ENCODE measurements around the gene LYZ. TPM values are rescaled to one million over a fixed set of nuclear protein-coding genes. Genes with fewer than 3 reads are reported as not detected.

The LYZ gene
- total RNA-seq, 1 donor from 2014 or later, result under 0.01 TPM

DNA sequence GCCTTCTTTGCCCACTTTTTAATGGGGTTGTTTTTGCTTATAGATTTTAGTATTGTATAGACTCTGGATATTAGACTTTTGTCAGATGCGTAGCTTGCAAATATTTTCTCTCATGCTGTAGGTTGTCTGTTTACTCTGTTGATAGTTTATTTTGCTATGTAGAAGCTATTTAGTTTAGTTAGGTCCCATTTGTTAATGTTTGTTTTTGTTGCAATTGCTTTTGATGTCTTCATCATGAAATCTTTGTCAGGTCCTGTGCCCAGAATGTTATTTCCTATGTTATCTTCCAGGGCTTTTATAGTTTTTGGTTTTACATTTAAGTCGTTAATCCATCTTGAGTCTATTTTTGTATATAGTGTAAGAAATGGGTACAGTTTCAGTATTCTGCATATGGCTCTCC lies 30.0 kb upstream of the LYZ start:
- TF ChIP-seq, protein P1, sequence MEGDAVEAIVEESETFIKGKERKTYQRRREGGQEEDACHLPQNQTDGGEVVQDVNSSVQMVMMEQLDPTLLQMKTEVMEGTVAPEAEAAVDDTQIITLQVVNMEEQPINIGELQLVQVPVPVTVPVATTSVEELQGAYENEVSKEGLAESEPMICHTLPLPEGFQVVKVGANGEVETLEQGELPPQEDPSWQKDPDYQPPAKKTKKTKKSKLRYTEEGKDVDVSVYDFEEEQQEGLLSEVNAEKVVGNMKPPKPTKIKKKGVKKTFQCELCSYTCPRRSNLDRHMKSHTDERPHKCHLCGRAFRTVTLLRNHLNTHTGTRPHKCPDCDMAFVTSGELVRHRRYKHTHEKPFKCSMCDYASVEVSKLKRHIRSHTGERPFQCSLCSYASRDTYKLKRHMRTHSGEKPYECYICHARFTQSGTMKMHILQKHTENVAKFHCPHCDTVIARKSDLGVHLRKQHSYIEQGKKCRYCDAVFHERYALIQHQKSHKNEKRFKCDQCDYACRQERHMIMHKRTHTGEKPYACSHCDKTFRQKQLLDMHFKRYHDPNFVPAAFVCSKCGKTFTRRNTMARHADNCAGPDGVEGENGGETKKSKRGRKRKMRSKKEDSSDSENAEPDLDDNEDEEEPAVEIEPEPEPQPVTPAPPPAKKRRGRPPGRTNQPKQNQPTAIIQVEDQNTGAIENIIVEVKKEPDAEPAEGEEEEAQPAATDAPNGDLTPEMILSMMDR (IDR thresholded peaks at IDR 0.05; ENCODE audit: insufficient read depth, low read length, severe bottlenecking), result no peak
- Histone ChIP-seq H3K4me3 (ENCODE audit: low read depth, low read length) (no peak overlapping the region), H3K27me3 (ENCODE audit: control insufficient read depth, insufficient read depth, low read length) (no peaks in the 10 kb centered on the region), H3K36me3 (ENCODE audit: control insufficient read depth, insufficient read depth, low read length) (no peaks in the 10 kb centered on the region)
- DNase-seq (ENCODE audit: low read depth), result no peak
- no peak for FAIRE-seq

DNA sequence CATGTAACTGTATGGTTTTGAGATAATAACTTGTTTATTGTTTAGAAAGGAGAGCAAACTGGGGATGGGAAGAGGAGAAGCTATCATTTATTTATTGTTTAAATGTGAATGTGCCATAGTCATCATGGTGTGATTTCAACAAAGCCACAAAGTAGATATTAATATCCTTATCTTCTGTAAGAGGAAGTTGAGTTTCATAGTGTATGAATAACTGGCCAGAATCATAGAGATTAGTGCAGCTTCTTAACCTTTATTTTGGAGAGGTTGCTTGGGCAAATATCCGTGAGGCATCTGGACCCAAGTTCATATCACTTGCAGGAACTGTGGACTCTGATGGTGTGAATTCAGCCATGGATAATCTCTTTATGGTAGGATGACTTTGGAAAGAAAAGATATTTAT lies 26.8 kb upstream of the LYZ start:
- Histone ChIP-seq H3K36me3 (ENCODE audit: control insufficient read depth, insufficient read depth, low read length) (no peaks in the 10 kb centered on the region), H3K27me3 (ENCODE audit: control insufficient read depth, insufficient read depth, low read length) (no peaks in the 10 kb centered on the region), H3K4me3 (ENCODE audit: low read depth, low read length) (no peak overlapping the region)
- TF ChIP-seq, protein P1 (IDR thresholded peaks at IDR 0.05; ENCODE audit: insufficient read depth, low read length, severe bottlenecking), result no peak
- FAIRE-seq (no peak), DNase-seq (ENCODE audit: low read depth) (no peak)

DNA sequence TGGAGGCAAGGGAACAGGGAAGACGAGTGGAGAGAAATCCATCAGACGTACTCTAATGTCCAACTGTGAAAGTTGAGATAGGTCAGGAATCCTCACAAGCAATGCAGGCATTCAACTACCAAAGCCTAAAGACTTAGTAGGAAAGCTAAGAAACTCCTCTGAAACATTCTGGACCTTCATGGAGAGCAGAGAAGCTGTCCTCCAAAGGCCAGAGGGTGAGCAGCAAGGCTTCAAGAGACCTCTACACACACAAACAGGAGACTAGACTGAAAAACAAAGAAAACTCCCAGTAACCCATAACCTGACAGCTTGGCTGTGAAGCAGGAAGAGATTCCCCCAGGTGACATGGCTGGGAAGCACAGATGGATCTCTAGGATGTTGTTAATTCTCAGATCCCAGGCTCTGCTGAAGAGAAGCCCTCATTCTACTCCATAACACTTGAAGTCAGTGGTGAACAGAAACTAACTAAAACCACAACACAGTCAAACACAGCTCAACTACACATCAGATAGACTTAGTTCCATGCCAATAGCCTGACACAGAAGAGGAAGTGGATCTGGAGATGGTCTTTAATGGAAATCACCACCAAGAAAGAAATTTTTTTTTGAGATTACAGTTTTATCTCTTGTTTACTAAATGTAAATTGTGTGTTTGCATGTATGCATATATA lies 23.2 kb upstream of the LYZ start:
- FAIRE-seq (peak; percentile 52), DNase-seq (ENCODE audit: low read depth) (no peak)
- Histone ChIP-seq H3K4me3 (ENCODE audit: low read depth, low read length) (no peak overlapping the region), H3K36me3 (ENCODE audit: control insufficient read depth, insufficient read depth, low read length) (no peaks in the 10 kb centered on the region), H3K27me3 (ENCODE audit: control insufficient read depth, insufficient read depth, low read length) (no peaks in the 10 kb centered on the region)
- TF ChIP-seq, protein P1 (IDR thresholded peaks at IDR 0.05; ENCODE audit: insufficient read depth, low read length, severe bottlenecking), result no peak

DNA sequence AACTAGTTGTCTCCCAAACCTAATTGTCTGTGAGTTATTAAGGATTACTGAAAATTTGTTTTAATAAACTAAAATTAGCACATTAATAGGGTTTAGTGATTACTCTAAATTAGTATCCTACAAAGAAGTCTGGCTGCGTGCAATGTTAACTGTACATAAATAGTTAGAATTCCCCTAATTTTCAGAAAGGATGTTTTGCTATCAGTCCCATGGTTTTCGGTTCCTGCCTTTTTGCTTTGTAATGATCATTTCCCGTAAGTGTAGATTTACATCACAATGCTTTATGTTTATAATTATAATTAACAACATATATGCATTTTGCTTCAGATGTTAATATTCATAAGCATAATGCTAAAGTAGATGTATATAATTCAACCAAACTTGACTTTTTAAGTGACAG lies 19.8 kb upstream of the LYZ start:
- Histone ChIP-seq H3K27me3 (ENCODE audit: control insufficient read depth, insufficient read depth, low read length) (no peaks in the 10 kb centered on the region), H3K36me3 (ENCODE audit: control insufficient read depth, insufficient read depth, low read length) (no peaks in the 10 kb centered on the region), H3K4me3 (ENCODE audit: low read depth, low read length) (no peak overlapping the region)
- FAIRE-seq (no peak), DNase-seq (ENCODE audit: low read depth) (no peak)
- TF ChIP-seq, protein P1 (IDR thresholded peaks at IDR 0.05; ENCODE audit: insufficient read depth, low read length, severe bottlenecking), result no peak

DNA sequence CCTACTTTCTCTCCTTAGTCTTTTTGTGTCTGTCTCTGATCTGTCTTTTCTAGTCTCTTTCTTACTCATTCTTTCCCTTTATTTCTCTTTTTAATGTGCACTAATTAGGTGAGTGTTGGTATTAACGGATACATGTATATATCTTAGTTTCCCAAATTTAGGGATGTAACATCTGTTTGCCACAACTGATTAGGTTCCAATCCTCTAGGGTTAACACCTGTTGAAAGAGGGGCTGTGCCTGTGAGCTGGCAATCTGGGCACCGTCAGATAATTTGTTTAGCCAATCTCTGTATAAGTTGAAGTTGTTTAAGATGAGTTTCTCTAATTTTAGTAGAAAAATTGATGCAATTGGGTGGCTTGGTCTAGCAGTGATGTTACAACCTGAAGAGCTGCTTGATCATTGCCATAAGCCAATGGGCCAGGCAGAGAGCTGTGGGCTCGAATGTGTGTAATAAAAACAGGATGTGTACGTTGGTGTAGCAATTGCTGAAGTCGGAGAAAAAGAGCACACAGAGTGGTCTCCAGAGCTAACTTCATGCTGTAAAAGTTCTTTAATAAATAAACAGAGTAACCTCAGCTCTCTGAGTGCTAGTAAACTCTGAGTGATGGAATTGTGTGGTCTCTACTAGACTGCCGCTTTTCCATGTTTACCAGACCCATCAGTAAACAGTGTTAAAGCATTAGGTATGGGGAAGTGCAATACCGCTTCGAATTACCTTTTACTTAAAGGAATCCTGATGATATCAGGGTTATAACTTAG lies 18.3 kb upstream of the LYZ start:
- DNase-seq (ENCODE audit: low read depth), result no peak
- TF ChIP-seq, protein P1 (IDR thresholded peaks at IDR 0.05; ENCODE audit: insufficient read depth, low read length, severe bottlenecking), result no peak
- H3K36me3 ChIP-seq (ENCODE audit: control insufficient read depth, insufficient read depth, low read length), result no peaks in the 10 kb centered on the region
- H3K4me3 ChIP-seq (ENCODE audit: low read depth, low read length), result no peak overlapping the region
- H3K27me3 ChIP-seq (ENCODE audit: control insufficient read depth, insufficient read depth, low read length), result no peaks in the 10 kb centered on the region
- no peak for FAIRE-seq

All from bronchial epithelial cell (primary cell).